ENCODE data around the gene STK32B.
"Not testable (repeated sequence)": the region's sequence is repeated elsewhere in the genome, so short reads cannot be mapped to it uniquely, and the experiment has no call there.

STK32B gene

GRCh38 chr4:5220028-5220427, 168.7 kb downstream of the STK32B start:
- peak overlapping the region; percentile 66 for H3K27ac ChIP-seq
- TF ChIP-seq CTCF (conservative IDR thresholded peaks at IDR 0.05): no peak

- TF ChIP-seq CTCF (conservative IDR thresholded peaks at IDR 0.05): no peak
Observed at GRCh38 chr4:5222047-5222446, 170.8 kb downstream of the STK32B start.

GRCh38 chr4:5222951-5223350, 171.7 kb downstream of the STK32B start:
- no peak overlapping the region for H3K27ac ChIP-seq
- TF ChIP-seq CTCF (conservative IDR thresholded peaks at IDR 0.05): no peak

More at GRCh38 chr4:5222047-5222446, 170.8 kb downstream of the STK32B start:
- H3K27ac ChIP-seq: no peak overlapping the region

- no peak for TF ChIP-seq CTCF (conservative IDR thresholded peaks at IDR 0.05)
- H3K27ac ChIP-seq: no peak overlapping the region
Observed at GRCh38 chr4:5224340-5224739, 173.1 kb downstream of the STK32B start.

- H3K27ac ChIP-seq: no peak overlapping the region
- TF ChIP-seq CTCF (conservative IDR thresholded peaks at IDR 0.05): no peak
Observed at GRCh38 chr4:5232549-5232948, 181.3 kb downstream of the STK32B start.

- TF ChIP-seq CTCF (conservative IDR thresholded peaks at IDR 0.05): no peak
- no peak overlapping the region for H3K27ac ChIP-seq
Observed at GRCh38 chr4:5237086-5237660, 185.9 kb downstream of the STK32B start.

GRCh38 chr4:5238173-5238572, 186.9 kb downstream of the STK32B start:
- no peak for TF ChIP-seq CTCF (conservative IDR thresholded peaks at IDR 0.05)
- H3K27ac ChIP-seq: no peak overlapping the region

- H3K27ac ChIP-seq: not testable (repeated sequence)
Observed at GRCh38 chr4:5247061-5247460, 195.8 kb downstream of the STK32B start.
